PC-9 (cell line): ENCODE results near the gene PKP3. TPM values are rescaled to one million over a fixed set of nuclear protein-coding genes. Genes with fewer than 3 reads are reported as not detected.
"Not testable (repeated sequence)": the region's sequence is repeated elsewhere in the genome, so short reads cannot be mapped to it uniquely, and the experiment has no call there.

Experiments
- BruUV-seq: library from RNA; stranded (reverse); fragments of 400-500 nt; replicated peaks from 2 replicates; lab custom pipeline; 2021; lab: Mats Ljungman, UMichigan
- CTCF ChIA-PET: fragments of 300-600 bp; sonication (Branson Sonifier 250); formaldehyde crosslinking; loops from one replicate; lab custom pipeline; 2022; ENCODE audit warnings: antibody characterized with exemption; lab: Charles Lee
- POLR2A ChIA-PET: fragments of 300-600 bp; sonication (Branson Sonifier 250); formaldehyde crosslinking; loops from one replicate; lab custom pipeline; 2022; ENCODE audit warnings: antibody characterized with exemption; ENCODE audit not compliant: unreplicated experiment; lab: Charles Lee
- DNase-seq, 2 experiments: peaks; one replicate each; pipeline versions ENCODE4 v3.0.0 to v3.0.0-alpha.2; 2015 to 2022; ENCODE audit warnings: mixed read lengths in 1 of 2
- H2AFZ ChIP-seq: fragments of 200-600 bp; sonication (generic); 2 replicates; pipeline ENCODE4 v1.8.1; 2017; ENCODE audit warnings: antibody characterized with exemption
- H3F3A ChIP-seq: fragments of 200-600 bp; sonication (generic); 2 replicates; pipeline ENCODE4 v1.8.1; 2017; ENCODE audit warnings: antibody characterized with exemption, mild to moderate bottlenecking, low read depth; ENCODE audit not compliant: insufficient read depth
- H3K27ac ChIP-seq: fragments of 200-600 bp; sonication (generic); 2 replicates; pipeline ENCODE4 v1.6.1; 2016; ENCODE audit warnings: mixed run types
- H3K27me3 ChIP-seq: fragments of 200-600 bp; sonication (generic); 2 replicates; pipeline ENCODE4 v1.6.1; 2016; ENCODE audit warnings: low read depth, mixed run types; ENCODE audit not compliant: insufficient read depth
- H3K36me3 ChIP-seq: fragments of 200-600 bp; sonication (generic); 2 replicates; pipeline ENCODE4 v1.6.1; 2016; ENCODE audit warnings: low read depth, mixed run types
- H3K4me1 ChIP-seq: fragments of 200-600 bp; sonication (generic); replicated peaks from 2 replicates; pipeline ENCODE4 v1.6.1; 2016; ENCODE audit warnings: mixed run types; ENCODE audit not compliant: insufficient read depth
- H3K4me2 ChIP-seq: fragments of 200-600 bp; sonication (generic); 2 replicates; pipeline ENCODE4 v1.6.1; 2017; ENCODE audit warnings: mixed run types
- H3K4me3 ChIP-seq: fragments of 200-600 bp; sonication (generic); 2 replicates; pipeline ENCODE4 v1.6.1; 2016; ENCODE audit warnings: mixed run types
- H3K79me2 ChIP-seq: fragments of 200-600 bp; sonication (generic); 2 replicates; pipeline ENCODE4 v1.6.1; 2017; ENCODE audit warnings: low read depth, mixed run types
- H3K9me2 ChIP-seq: fragments of 200-600 bp; sonication (generic); 2 replicates; pipeline ENCODE4 v1.8.1; 2017; ENCODE audit warnings: mild to moderate bottlenecking; ENCODE audit not compliant: insufficient read depth
- H3K9me3 ChIP-seq: fragments of 200-600 bp; sonication (generic); 2 replicates; pipeline ENCODE4 v1.8.1; 2016; ENCODE audit warnings: low read depth; ENCODE audit not compliant: insufficient read depth
- H4K20me1 ChIP-seq: fragments of 200-600 bp; sonication (generic); 2 replicates; pipeline ENCODE4 v1.8.1; 2017; ENCODE audit not compliant: insufficient read depth
- EZH2 ChIP-seq: fragments of 200-600 bp; sonication (generic); IDR thresholded peaks from 2 replicates; pipeline ENCODE4 v1.8.0; 2017; ENCODE audit warnings: antibody characterized with exemption, low read depth
- intact Hi-C: fragments of 100-400 bp; cut with micrococcal nuclease; formaldehyde crosslinking; loops from one replicate; pipeline ENCODE4 v1.10.0; 2022; ENCODE audit not compliant: unreplicated experiment
- total RNA-seq: library from RNA; stranded (reverse); gene quantifications from 2 replicates; pipeline ENCODE4 v1.2.3, GENCODE V29; 2021
- TF ChIP-seq, protein P1 (sequence below): fragments of 200-600 bp; sonication (generic); conservative IDR thresholded peaks from 2 replicates; pipeline ENCODE4 v1.6.1; 2017; ENCODE audit warnings: mixed run types, antibody characterized with exemption, mild to moderate bottlenecking, moderate library complexity

PKP3 gene
- total RNA-seq, 1 experiment from 2014 or later = 83.7 TPM

GRCh38 chr11:409600-410483 lies 15.8 kb downstream of the PKP3 start:
- Histone ChIP-seq H3K36me3 (no peaks in the 10 kb centered on the region), H3K79me2 (no peaks in the 10 kb centered on the region), H3K27me3 (no peaks in the 10 kb centered on the region), H2AFZ (no peak overlapping the region), H4K20me1 (no peaks in the 10 kb centered on the region), H3F3A (0 out of 2 replicates have a peak, but pooled peaks cover 3% of the 10 kb centered on the region), H3K4me3 (no peak overlapping the region), H3K27ac (no peak overlapping the region), H3K9me3 (no peaks in the 10 kb centered on the region), H3K4me2 (no peak overlapping the region), H3K9me2 (no peaks in the 10 kb centered on the region), H3K4me1 (no peaks in the 10 kb centered on the region)
- TF ChIP-seq EZH2 = no peak
- TF ChIP-seq, protein P1, sequence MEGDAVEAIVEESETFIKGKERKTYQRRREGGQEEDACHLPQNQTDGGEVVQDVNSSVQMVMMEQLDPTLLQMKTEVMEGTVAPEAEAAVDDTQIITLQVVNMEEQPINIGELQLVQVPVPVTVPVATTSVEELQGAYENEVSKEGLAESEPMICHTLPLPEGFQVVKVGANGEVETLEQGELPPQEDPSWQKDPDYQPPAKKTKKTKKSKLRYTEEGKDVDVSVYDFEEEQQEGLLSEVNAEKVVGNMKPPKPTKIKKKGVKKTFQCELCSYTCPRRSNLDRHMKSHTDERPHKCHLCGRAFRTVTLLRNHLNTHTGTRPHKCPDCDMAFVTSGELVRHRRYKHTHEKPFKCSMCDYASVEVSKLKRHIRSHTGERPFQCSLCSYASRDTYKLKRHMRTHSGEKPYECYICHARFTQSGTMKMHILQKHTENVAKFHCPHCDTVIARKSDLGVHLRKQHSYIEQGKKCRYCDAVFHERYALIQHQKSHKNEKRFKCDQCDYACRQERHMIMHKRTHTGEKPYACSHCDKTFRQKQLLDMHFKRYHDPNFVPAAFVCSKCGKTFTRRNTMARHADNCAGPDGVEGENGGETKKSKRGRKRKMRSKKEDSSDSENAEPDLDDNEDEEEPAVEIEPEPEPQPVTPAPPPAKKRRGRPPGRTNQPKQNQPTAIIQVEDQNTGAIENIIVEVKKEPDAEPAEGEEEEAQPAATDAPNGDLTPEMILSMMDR = no peak
- no peak for DNase-seq
- POLR2A ChIA-PET = interaction anchor here (0.5 kb wide), 1 partner anchor 51 kb away, joined by 3 read pairs; no protein-coding TSS in a partner anchor
- intact Hi-C loops = no loop called here
- BruUV-seq = no TSS peak
- CTCF ChIA-PET = no interaction called here

- H4K20me1 ChIP-seq, H3K4me1 ChIP-seq, H3K27ac ChIP-seq, H3F3A ChIP-seq, H3K27me3 ChIP-seq, intact Hi-C loops, H2AFZ ChIP-seq, H3K9me3 ChIP-seq, H3K4me3 ChIP-seq, H3K9me2 ChIP-seq, H3K36me3 ChIP-seq, BruUV-seq, DNase-seq, H3K79me2 ChIP-seq, H3K4me2 ChIP-seq, CTCF ChIA-PET: not testable (repeated sequence)
- POLR2A ChIA-PET = interaction anchor here (0.6 kb wide), 1 partner anchor 41 kb away, joined by 5 read pairs; no protein-coding TSS in a partner anchor
These were observed 16.7 kb downstream of the PKP3 start for GRCh38 chr11:410711-411110.

DNA sequence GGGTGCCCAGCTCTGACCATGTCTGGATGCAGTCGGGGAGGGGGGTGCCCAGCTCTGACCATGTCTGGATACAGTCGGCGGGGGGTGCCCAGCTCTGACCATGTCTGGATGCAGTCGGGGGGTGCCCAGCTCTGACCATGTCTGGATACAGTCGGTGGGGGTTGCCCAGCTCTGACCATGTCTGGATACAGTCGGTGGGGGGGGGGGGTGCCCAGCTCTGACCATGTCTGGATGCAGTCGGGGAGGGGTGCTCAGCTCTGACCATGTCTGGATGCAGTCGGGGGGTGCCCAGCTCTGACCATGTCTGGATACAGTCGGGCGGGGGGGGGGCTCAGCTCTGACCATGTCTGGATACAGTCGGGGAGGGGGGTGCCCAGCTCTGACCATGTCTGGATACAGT lies 17.5 kb downstream of the PKP3 start:
- ChIA-PET POLR2A (interaction anchor here (0.6 kb wide), 2 partner anchors 40 to 71 kb away, joined by 3 to 5 read pairs; no protein-coding TSS in a partner anchor), CTCF (interaction anchor here (0.6 kb wide), 1 partner anchor 190 kb away, joined by 3 read pairs; no protein-coding TSS in a partner anchor)
- H3F3A ChIP-seq, H3K4me3 ChIP-seq, H3K9me3 ChIP-seq, H3K4me1 ChIP-seq, H3K36me3 ChIP-seq, DNase-seq, H3K79me2 ChIP-seq, intact Hi-C loops, H3K27ac ChIP-seq, H3K9me2 ChIP-seq, H2AFZ ChIP-seq, H3K4me2 ChIP-seq, H4K20me1 ChIP-seq, BruUV-seq, H3K27me3 ChIP-seq: not testable (repeated sequence)

DNA sequence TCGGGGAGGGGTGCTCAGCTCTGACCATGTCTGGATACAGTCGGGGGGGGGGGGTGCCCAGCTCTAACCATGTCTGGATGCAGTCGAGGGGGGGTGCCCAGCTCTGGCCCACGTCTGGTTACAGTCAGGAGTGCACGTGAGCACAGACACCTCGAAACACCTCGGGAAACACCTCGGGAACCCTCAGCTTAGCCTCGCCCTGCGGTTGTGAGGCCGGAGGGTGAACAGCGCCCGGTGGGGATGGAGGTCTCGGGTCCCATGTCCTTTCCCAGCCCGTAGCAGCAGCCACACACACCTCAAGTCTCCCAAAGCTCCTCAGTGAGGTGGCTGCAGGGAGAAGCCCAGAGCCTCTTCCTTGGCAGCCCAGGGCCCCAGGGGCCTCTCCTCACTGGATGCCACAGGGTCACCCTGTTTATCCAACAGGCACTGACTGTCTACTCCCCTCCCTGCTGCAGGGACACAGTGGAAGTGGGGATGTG lies 18.7 kb downstream of the PKP3 start:
- Histone ChIP-seq H2AFZ (no peak overlapping the region), H3K4me3 (no peak overlapping the region), H3K9me2 (no peaks in the 10 kb centered on the region), H3K9me3 (no peaks in the 10 kb centered on the region), H3K4me1 (peaks cover 3% of the 10 kb centered on the region), H4K20me1 (no peaks in the 10 kb centered on the region; the same call in 1 of the 2 replicates), H3K36me3 (no peaks in the 10 kb centered on the region), H3K27ac (no peak overlapping the region), H3K27me3 (no peaks in the 10 kb centered on the region), H3K79me2 (0 out of 2 replicates have a peak, but pooled peaks cover 4% of the 10 kb centered on the region), H3K4me2 (no peak overlapping the region), H3F3A (0 out of 2 replicates have a peak, but pooled peaks cover 3% of the 10 kb centered on the region)
- DNase-seq = no peak
- ChIA-PET CTCF (no interaction called here), POLR2A (no interaction called here)
- no peak for TF ChIP-seq EZH2
- TF ChIP-seq, protein P1 = no peak
- BruUV-seq = no TSS peak
- intact Hi-C loops = no loop called here
